Measurements from ENCODE around the gene SEMA4F.
A peak's percentile ranks its signal among the peaks of the same experiment; 100 is the strongest.

Gene SEMA4F

GRCh38 chr2:74714691-74715080 lies 60.6 kb downstream of the SEMA4F start:
- H3K4me3 ChIP-seq (replicated peaks; ENCODE audit: low read depth, low read length): no peak overlapping the region
- DNase-seq (ENCODE audit: low read depth): no peak
- no peak for TF ChIP-seq CTCF (IDR thresholded peaks at IDR 0.05; ENCODE audit: low read length, missing control alignments)

- peak; percentile 83 for TF ChIP-seq CTCF (IDR thresholded peaks at IDR 0.05; ENCODE audit: low read length, missing control alignments)
- peak overlapping the region; percentile 56 for H3K4me3 ChIP-seq (replicated peaks; ENCODE audit: low read depth, low read length)
- DNase-seq (ENCODE audit: low read depth): peak; percentile 84
These were observed 61.2 kb downstream of the SEMA4F start for GRCh38 chr2:74715081-74715791.

- DNase-seq (ENCODE audit: low read depth): no peak
- peak overlapping the region; percentile 56 for H3K4me3 ChIP-seq (replicated peaks; ENCODE audit: low read depth, low read length)
- TF ChIP-seq CTCF (IDR thresholded peaks at IDR 0.05; ENCODE audit: low read length, missing control alignments): no peak
These were observed 61.8 kb downstream of the SEMA4F start for GRCh38 chr2:74715880-74716279.

GRCh38 chr2:74719066-74719465 lies 65.0 kb downstream of the SEMA4F start:
- no peak for DNase-seq (ENCODE audit: low read depth)
- TF ChIP-seq CTCF (IDR thresholded peaks at IDR 0.05; ENCODE audit: low read length, missing control alignments): no peak
- no peak overlapping the region for H3K4me3 ChIP-seq (replicated peaks; ENCODE audit: low read depth, low read length)

- no peak overlapping the region for H3K4me3 ChIP-seq (replicated peaks; ENCODE audit: low read depth, low read length)
- TF ChIP-seq CTCF (IDR thresholded peaks at IDR 0.05; ENCODE audit: low read length, missing control alignments): no peak
- DNase-seq (ENCODE audit: low read depth): no peak
These were observed 67.3 kb downstream of the SEMA4F start for GRCh38 chr2:74721316-74721715.

GRCh38 chr2:74724496-74724895 lies 70.4 kb downstream of the SEMA4F start:
- no peak overlapping the region for H3K4me3 ChIP-seq (replicated peaks; ENCODE audit: low read depth, low read length)
- TF ChIP-seq CTCF (IDR thresholded peaks at IDR 0.05; ENCODE audit: low read length, missing control alignments): no peak
- no peak for DNase-seq (ENCODE audit: low read depth)

GRCh38 chr2:74725287-74725686 lies 71.2 kb downstream of the SEMA4F start:
- no peak for DNase-seq (ENCODE audit: low read depth)
- H3K4me3 ChIP-seq (replicated peaks; ENCODE audit: low read depth, low read length): no peak overlapping the region
- no peak for TF ChIP-seq CTCF (IDR thresholded peaks at IDR 0.05; ENCODE audit: low read length, missing control alignments)

Measured in fibroblast of pulmonary artery (primary cell).